ENCODE measurements around the gene C1QC.

The C1QC gene

GRCh38 chr1:22676916-22677583 lies 33.6 kb downstream of the C1QC start:
- peaks cover 20% of the 10 kb centered on the region for H3K27me3 Mint-ChIP-seq
- H3K9me3 Mint-ChIP-seq = no peaks in the 10 kb centered on the region
- H3K27ac Mint-ChIP-seq = no peak overlapping the region
- no peaks in the 10 kb centered on the region for H3K4me1 Mint-ChIP-seq
- no peak overlapping the region for H3K4me3 Mint-ChIP-seq
- no peaks in the 10 kb centered on the region for H3K36me3 Mint-ChIP-seq

GRCh38 chr1:22677931-22678896 lies 34.8 kb downstream of the C1QC start:
- Mint-ChIP-seq H3K27ac (no peak overlapping the region), H3K4me1 (no peaks in the 10 kb centered on the region), H3K4me3 (no peak overlapping the region), H3K9me3 (no peaks in the 10 kb centered on the region), H3K36me3 (no peaks in the 10 kb centered on the region), H3K27me3 (peaks cover 12% of the 10 kb centered on the region)

DNA sequence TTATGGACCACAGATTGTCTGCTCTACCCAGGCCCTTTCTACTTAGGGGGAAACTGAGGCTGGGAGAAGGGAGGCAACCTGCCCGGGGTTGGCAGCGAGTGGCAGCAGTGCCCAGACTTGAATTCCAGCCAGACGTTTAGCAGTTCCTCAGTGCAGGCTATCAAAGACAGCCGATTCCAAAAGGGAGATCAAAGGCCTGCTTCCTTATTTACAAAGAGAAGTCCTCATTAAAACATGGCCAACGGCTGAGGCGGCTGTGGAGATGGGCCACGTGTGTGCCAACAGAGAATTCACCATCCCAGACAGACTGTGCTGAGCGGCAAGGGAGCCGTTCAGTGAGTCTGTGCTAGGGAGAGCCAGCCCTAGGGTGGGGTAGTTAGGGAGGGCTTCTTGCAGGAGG lies 37.3 kb downstream of the C1QC start:
- Mint-ChIP-seq H3K4me1 (no peaks in the 10 kb centered on the region), H3K27me3 (peaks cover 5% of the 10 kb centered on the region), H3K4me3 (no peak overlapping the region), H3K9me3 (no peaks in the 10 kb centered on the region), H3K27ac (no peak overlapping the region), H3K36me3 (no peaks in the 10 kb centered on the region)

- Mint-ChIP-seq H3K27ac (no peak overlapping the region), H3K27me3 (peaks cover 8% of the 10 kb centered on the region), H3K9me3 (no peaks in the 10 kb centered on the region), H3K4me3 (no peak overlapping the region), H3K36me3 (no peaks in the 10 kb centered on the region), H3K4me1 (no peaks in the 10 kb centered on the region)
Measured at GRCh38 chr1:22681556-22682276, 38.3 kb downstream of the C1QC start.

DNA sequence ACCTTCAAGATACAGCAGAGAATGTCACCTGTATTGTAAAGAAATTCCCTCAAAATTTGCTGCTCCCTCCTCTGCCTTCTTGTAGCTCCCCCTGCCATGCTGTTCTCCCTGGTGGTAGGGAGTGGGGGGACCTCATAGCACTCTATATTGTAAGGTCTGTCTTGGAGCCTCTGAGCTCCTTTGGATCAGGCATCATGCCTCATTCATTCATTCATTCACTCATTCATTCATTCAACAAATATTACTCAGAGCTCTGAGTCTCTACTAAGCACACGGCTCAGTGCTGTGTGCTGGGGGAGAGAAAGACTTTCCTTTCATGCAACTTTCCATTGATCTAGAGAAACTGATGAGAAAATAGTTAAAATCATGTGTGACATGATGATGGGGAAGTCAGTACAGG lies 40.1 kb downstream of the C1QC start:
- Mint-ChIP-seq H3K27ac (no peak overlapping the region), H3K9me3 (no peaks in the 10 kb centered on the region), H3K4me3 (no peak overlapping the region)

DNA sequence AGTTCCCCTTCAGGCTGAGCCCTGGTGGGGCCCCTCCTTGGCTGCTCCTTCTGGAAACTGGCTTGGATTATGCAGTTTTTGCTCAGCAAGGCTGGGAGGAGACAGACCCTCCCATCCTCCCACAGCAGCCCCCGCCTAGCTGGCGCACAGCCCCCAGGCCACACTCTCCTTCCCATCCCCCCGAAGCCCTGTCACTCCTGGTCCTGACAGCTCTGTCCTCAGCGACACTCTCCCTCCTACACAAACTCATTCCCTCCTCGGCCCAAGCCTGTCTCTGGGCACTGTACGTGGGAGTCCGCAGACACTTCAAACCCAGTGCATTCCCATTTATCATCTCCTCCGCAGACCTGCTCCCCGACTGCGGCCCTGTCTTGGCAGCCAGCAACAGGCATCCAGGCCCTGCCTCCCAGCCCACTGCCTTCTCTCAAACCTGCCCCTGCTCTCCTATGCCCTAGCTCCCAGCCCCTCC lies 42.2 kb downstream of the C1QC start:
- peaks cover 14% of the 10 kb centered on the region for H3K27me3 Mint-ChIP-seq
- no peak overlapping the region for H3K4me3 Mint-ChIP-seq
- no peaks in the 10 kb centered on the region for H3K4me1 Mint-ChIP-seq
- H3K36me3 Mint-ChIP-seq = no peaks in the 10 kb centered on the region
- no peak overlapping the region for H3K27ac Mint-ChIP-seq
- no peaks in the 10 kb centered on the region for H3K9me3 Mint-ChIP-seq

More for the DNA sequence above, 40.1 kb downstream of the C1QC start:
- H3K4me1 Mint-ChIP-seq = no peaks in the 10 kb centered on the region
- H3K27me3 Mint-ChIP-seq = peaks cover 14% of the 10 kb centered on the region
- H3K36me3 Mint-ChIP-seq = no peaks in the 10 kb centered on the region

DNA sequence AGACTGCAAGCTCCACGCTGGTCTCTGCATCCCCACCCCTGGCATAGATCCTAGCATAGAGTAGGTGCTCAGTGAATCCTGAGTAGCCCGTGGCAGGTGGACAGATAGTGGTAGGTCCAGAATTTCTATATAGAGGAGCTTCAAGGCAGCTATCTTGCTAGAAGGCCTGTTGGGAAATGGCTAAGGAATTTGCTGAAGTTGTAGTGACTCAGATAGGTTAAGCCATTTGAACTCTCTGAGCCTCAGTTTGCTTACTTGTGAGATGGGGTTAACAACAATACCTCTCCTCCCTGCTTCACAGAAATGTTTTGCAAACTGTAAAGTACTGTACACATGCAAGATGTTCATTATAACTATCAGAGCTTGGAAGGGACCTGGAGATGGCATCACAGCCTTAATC lies 43.8 kb downstream of the C1QC start:
- Mint-ChIP-seq H3K4me3 (no peak overlapping the region), H3K27me3 (peaks cover 14% of the 10 kb centered on the region), H3K4me1 (no peaks in the 10 kb centered on the region), H3K36me3 (no peaks in the 10 kb centered on the region), H3K27ac (no peak overlapping the region), H3K9me3 (no peaks in the 10 kb centered on the region)

GRCh38 chr1:22688466-22688865 lies 45.0 kb downstream of the C1QC start:
- Mint-ChIP-seq H3K9me3 (no peaks in the 10 kb centered on the region), H3K27ac (no peak overlapping the region), H3K4me3 (no peak overlapping the region), H3K36me3 (no peaks in the 10 kb centered on the region), H3K4me1 (no peaks in the 10 kb centered on the region), H3K27me3 (peaks cover 14% of the 10 kb centered on the region)

DNA sequence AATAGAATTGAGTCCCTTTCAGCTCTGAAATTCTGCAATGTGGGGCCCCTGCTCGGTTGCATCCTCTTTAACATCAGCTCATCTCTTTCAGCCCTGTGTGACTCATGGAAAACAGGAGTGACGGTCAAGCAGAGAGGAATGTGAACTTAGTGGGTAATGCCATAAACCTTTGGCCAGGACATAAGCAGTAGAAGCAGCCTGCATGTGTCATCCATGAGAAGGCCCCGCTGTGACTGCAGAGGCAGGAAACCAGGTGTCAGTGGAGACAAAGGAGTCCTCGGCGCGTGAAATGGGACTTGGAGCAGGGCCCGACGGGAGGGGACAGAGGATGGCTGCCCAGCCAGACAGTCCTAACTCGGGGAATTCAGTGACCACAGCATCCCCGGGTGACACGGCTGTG lies 46.1 kb downstream of the C1QC start:
- no peak overlapping the region for H3K27ac Mint-ChIP-seq
- no peaks in the 10 kb centered on the region for H3K36me3 Mint-ChIP-seq
- no peak overlapping the region for H3K4me3 Mint-ChIP-seq
- no peaks in the 10 kb centered on the region for H3K4me1 Mint-ChIP-seq
- H3K9me3 Mint-ChIP-seq = no peaks in the 10 kb centered on the region
- H3K27me3 Mint-ChIP-seq = peaks cover 10% of the 10 kb centered on the region

DNA sequence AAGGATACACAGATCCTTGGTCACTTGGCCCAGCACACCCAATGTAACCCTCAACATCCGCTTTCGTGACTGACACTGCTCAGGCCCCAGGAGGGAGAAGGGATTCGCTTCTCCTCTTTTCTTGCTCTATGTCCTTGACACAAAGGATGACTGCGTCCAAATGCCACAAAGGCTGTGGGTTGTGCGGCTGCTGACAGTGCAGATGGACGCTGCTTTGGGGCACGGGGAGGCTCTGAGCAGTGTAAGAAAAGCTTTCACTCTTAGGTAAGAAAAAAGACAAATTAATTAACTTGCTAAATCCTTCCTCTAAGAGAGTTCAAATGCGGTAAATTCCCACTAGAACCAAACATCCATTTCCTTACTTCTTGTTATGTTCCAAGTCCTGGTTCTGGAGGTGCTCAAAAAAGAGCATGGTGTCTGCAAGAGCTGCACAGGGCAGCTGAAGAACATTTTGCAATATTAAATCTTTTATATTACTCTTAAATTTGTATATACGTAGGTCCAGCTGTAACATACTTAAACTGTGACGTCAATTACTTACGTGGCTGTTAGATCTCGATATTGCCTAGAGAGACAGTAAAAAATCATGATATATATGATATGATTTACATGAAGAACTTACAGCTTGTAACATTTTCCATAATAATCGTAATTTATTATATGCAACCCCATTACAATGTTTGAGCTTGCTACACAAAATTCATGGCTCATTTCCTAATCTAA lies 47.8 kb downstream of the C1QC start:
- Mint-ChIP-seq H3K4me1 (no peaks in the 10 kb centered on the region), H3K27ac (no peak overlapping the region), H3K9me3 (no peaks in the 10 kb centered on the region), H3K4me3 (no peak overlapping the region), H3K36me3 (no peaks in the 10 kb centered on the region), H3K27me3 (peaks cover 6% of the 10 kb centered on the region)

GRCh38 chr1:22694172-22694571 lies 50.7 kb downstream of the C1QC start:
- no peaks in the 10 kb centered on the region for H3K9me3 Mint-ChIP-seq
- no peaks in the 10 kb centered on the region for H3K36me3 Mint-ChIP-seq
- H3K4me1 Mint-ChIP-seq = no peaks in the 10 kb centered on the region
- no peaks in the 10 kb centered on the region for H3K27me3 Mint-ChIP-seq
- H3K27ac Mint-ChIP-seq = no peak overlapping the region
- no peak overlapping the region for H3K4me3 Mint-ChIP-seq

DNA sequence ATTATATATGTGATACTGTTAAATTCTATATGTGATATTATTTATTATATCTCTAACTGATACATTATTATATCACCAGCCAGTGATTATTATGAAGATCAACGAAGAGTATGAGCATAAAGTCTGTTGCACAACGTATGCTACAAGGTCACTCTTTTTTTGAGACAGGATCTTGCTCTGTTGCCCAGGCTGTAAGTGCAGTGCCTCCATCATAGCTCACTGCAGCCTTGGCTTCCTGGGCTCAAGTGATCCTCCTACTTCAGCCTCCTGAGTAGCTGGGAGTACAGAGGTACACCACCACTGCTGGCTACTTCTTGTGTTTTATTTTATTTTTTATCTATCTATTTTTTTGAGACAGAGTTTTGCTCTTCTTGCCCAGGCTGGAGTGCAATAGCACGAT lies 53.2 kb downstream of the C1QC start:
- H3K4me1 Mint-ChIP-seq = no peaks in the 10 kb centered on the region
- no peaks in the 10 kb centered on the region for H3K27me3 Mint-ChIP-seq
- no peaks in the 10 kb centered on the region for H3K36me3 Mint-ChIP-seq
- no peaks in the 10 kb centered on the region for H3K9me3 Mint-ChIP-seq
- H3K27ac Mint-ChIP-seq = no peak overlapping the region
- H3K4me3 Mint-ChIP-seq = no peak overlapping the region
